Measurements from ENCODE around the gene MPL.

Gene MPL

GRCh38 chr1:43337588-43337987 lies at the start of gene MPL:
Gene MPL, plus strand, starts transcription at chr1:43337818. Its CDS starts 31 bp downstream, at chr1:43337849.
- no peak for DNase-seq

GRCh38 chr1:43288058-43288784 lies 49.4 kb upstream of the MPL start:
- DNase-seq, result no peak

- DNase-seq, result no peak
Observed at GRCh38 chr1:43288785-43289706, 48.6 kb upstream of the MPL start.

- DNase-seq, result no peak
Observed at GRCh38 chr1:43292216-43292615, 45.4 kb upstream of the MPL start.

- no peak for DNase-seq
Observed at GRCh38 chr1:43292679-43293078, 44.9 kb upstream of the MPL start.

GRCh38 chr1:43293176-43293575 lies 44.4 kb upstream of the MPL start:
- DNase-seq, result no peak

- no peak for DNase-seq
Observed at GRCh38 chr1:43293896-43294760, 43.5 kb upstream of the MPL start.

- DNase-seq, result no peak
Observed at GRCh38 chr1:43294761-43295160, 42.9 kb upstream of the MPL start.

- DNase-seq, result no peak
Observed at GRCh38 chr1:43296207-43296606, 41.4 kb upstream of the MPL start.

GRCh38 chr1:43298055-43298454 lies 39.6 kb upstream of the MPL start:
- DNase-seq, result no peak

- no peak for DNase-seq
Observed at GRCh38 chr1:43299101-43299500, 38.5 kb upstream of the MPL start.

GRCh38 chr1:43300378-43301094 lies 37.1 kb upstream of the MPL start, which contains the start of gene TIE1:
Gene TIE1, plus strand, starts transcription at chr1:43300982. Its CDS starts 90 bp downstream, at chr1:43301072.
- no peak for DNase-seq

- no peak for DNase-seq
Observed at GRCh38 chr1:43302201-43302600, 35.4 kb upstream of the MPL start.

GRCh38 chr1:43302721-43303470 lies 34.7 kb upstream of the MPL start:
- no peak for DNase-seq

- DNase-seq, result no peak
Observed at GRCh38 chr1:43303471-43304313, 33.9 kb upstream of the MPL start.

- no peak for DNase-seq
Observed at GRCh38 chr1:43304314-43304681, 33.3 kb upstream of the MPL start.

- no peak for DNase-seq
Observed at GRCh38 chr1:43304771-43305300, 32.8 kb upstream of the MPL start.

- DNase-seq, result no peak
Observed at GRCh38 chr1:43305461-43305860, 32.2 kb upstream of the MPL start.

GRCh38 chr1:43305926-43306687 lies 31.5 kb upstream of the MPL start:
- no peak for DNase-seq
